ENCODE results near the gene FAM228B. TPM values are rescaled to one million over a fixed set of nuclear protein-coding genes. Genes with fewer than 3 reads are reported as not detected.
"Not testable (repeated sequence)": the region's sequence is repeated elsewhere in the genome, so short reads cannot be mapped to it uniquely, and the experiment has no call there.

The FAM228B gene
- polyA plus RNA-seq, 1 donor (not counting 4 experiments of a cell fraction or from before 2014, with no cell fraction given): 2.0 TPM

- Histone ChIP-seq H3K4me3 (ENCODE audit: control insufficient read depth in 2 of 3, extremely low read depth in 1 of 3, insufficient read depth in 2 of 3, low read depth in 1 of 3, low read length in 3 of 3) (no peak overlapping the region), H3K9ac (ENCODE audit: control insufficient read depth, extremely low read depth, insufficient read depth, low read length) (no peak overlapping the region), H2AFZ (ENCODE audit: control insufficient read depth, low read length) (no peak overlapping the region), H3K9me1 (ENCODE audit: control insufficient read depth, extremely low read depth, insufficient read depth, low read length) (no peaks in the 10 kb centered on the region), H3K36me3 (ENCODE audit: control insufficient read depth in 2 of 2, extremely low read depth in 1 of 2, insufficient read depth in 2 of 2, low read length in 2 of 2) (no peaks in the 10 kb centered on the region), H3K27me3 (ENCODE audit: control insufficient read depth, extremely low read depth, insufficient read depth, low read length) (peaks cover 14% of the 10 kb centered on the region), H3K4me1 (ENCODE audit: control insufficient read depth, extremely low read depth, insufficient read depth, low read length) (peaks cover 2% of the 10 kb centered on the region), H3K4me2 (ENCODE audit: control insufficient read depth, extremely low read depth, insufficient read depth, low read depth, low read length) (no peak overlapping the region), H4K20me1 (ENCODE audit: control insufficient read depth, extremely low read depth, insufficient read depth, low read length) (no peaks in the 10 kb centered on the region), H3K27ac (ENCODE audit: control insufficient read depth, insufficient read depth, low read length) (no peak overlapping the region), H3K9me3 (ENCODE audit: control insufficient read depth, low read depth, low read length) (no peaks in the 10 kb centered on the region), H3K79me2 (ENCODE audit: control insufficient read depth, insufficient read depth, low read length) (no peaks in the 10 kb centered on the region)
- no peak for DNase-seq (ENCODE audit: low read depth, low spot score)
- no peak for TF ChIP-seq EZH2 (IDR thresholded peaks at IDR 0.05; ENCODE audit: low read length)
- TF ChIP-seq CTCF (optimal IDR thresholded peaks at IDR 0.05 in 1 of 3, IDR thresholded peaks at IDR 0.05 in 1 of 3, conservative IDR thresholded peaks at IDR 0.05 in 1 of 3; ENCODE audit: extremely low read depth in 1 of 3, insufficient read depth in 2 of 3, low read length in 3 of 3): no peak
- FAIRE-seq: no peak
- dilution Hi-C loops (cut with MboI; ENCODE audit: extremely low pct_ligation_motif_present, low sequenced_read_pairs): no loop called here
These were observed 68.6 kb downstream of the FAM228B start for GRCh38 chr2:24191848-24192247.

- H3K79me2 ChIP-seq (ENCODE audit: control insufficient read depth, insufficient read depth, low read length); dilution Hi-C loops (cut with MboI; ENCODE audit: extremely low pct_ligation_motif_present, low sequenced_read_pairs): not testable (repeated sequence)
These were observed 73.9 kb downstream of the FAM228B start for GRCh38 chr2:24197213-24197612.

GRCh38 chr2:24199968-24200590, 76.8 kb downstream of the FAM228B start:
- Histone ChIP-seq H3K9me3 (ENCODE audit: control insufficient read depth, low read depth, low read length) (no peaks in the 10 kb centered on the region), H3K4me2 (ENCODE audit: control insufficient read depth, extremely low read depth, insufficient read depth, low read depth, low read length) (no peak overlapping the region), H2AFZ (ENCODE audit: control insufficient read depth, low read length) (no peak overlapping the region), H4K20me1 (ENCODE audit: control insufficient read depth, extremely low read depth, insufficient read depth, low read length) (no peaks in the 10 kb centered on the region), H3K27me3 (ENCODE audit: control insufficient read depth, extremely low read depth, insufficient read depth, low read length) (no peaks in the 10 kb centered on the region), H3K9ac (ENCODE audit: control insufficient read depth, extremely low read depth, insufficient read depth, low read length) (no peak overlapping the region), H3K4me1 (ENCODE audit: control insufficient read depth, extremely low read depth, insufficient read depth, low read length) (no peaks in the 10 kb centered on the region), H3K9me1 (ENCODE audit: control insufficient read depth, extremely low read depth, insufficient read depth, low read length) (no peaks in the 10 kb centered on the region), H3K4me3 (ENCODE audit: control insufficient read depth in 2 of 3, extremely low read depth in 1 of 3, insufficient read depth in 2 of 3, low read depth in 1 of 3, low read length in 3 of 3) (no peak overlapping the region), H3K36me3 (ENCODE audit: control insufficient read depth in 2 of 2, extremely low read depth in 1 of 2, insufficient read depth in 2 of 2, low read length in 2 of 2) (peaks cover 2 to 9% of the 10 kb centered on the region in 2 experiments), H3K27ac (ENCODE audit: control insufficient read depth, insufficient read depth, low read length) (no peak overlapping the region), H3K79me2 (ENCODE audit: control insufficient read depth, insufficient read depth, low read length) (no peaks in the 10 kb centered on the region)
- TF ChIP-seq EZH2 (IDR thresholded peaks at IDR 0.05; ENCODE audit: low read length) (no peak), CTCF (optimal IDR thresholded peaks at IDR 0.05 in 1 of 3, IDR thresholded peaks at IDR 0.05 in 1 of 3, conservative IDR thresholded peaks at IDR 0.05 in 1 of 3; ENCODE audit: extremely low read depth in 1 of 3, insufficient read depth in 2 of 3, low read length in 3 of 3) (no peak)
- dilution Hi-C loops (cut with MboI; ENCODE audit: extremely low pct_ligation_motif_present, low sequenced_read_pairs): no loop called here
- FAIRE-seq (no peak), DNase-seq (ENCODE audit: low read depth, low spot score) (no peak)

More at GRCh38 chr2:24197213-24197612, 73.9 kb downstream of the FAM228B start:
- not testable (repeated sequence) for H3K9me3 ChIP-seq (ENCODE audit: control insufficient read depth, low read depth, low read length); H2AFZ ChIP-seq (ENCODE audit: control insufficient read depth, low read length); H3K4me2 ChIP-seq (ENCODE audit: control insufficient read depth, extremely low read depth, insufficient read depth, low read depth, low read length); DNase-seq (ENCODE audit: low read depth, low spot score); H3K9me1 ChIP-seq (ENCODE audit: control insufficient read depth, extremely low read depth, insufficient read depth, low read length); H3K27me3 ChIP-seq (ENCODE audit: control insufficient read depth, extremely low read depth, insufficient read depth, low read length); H3K4me1 ChIP-seq (ENCODE audit: control insufficient read depth, extremely low read depth, insufficient read depth, low read length); H3K9ac ChIP-seq (ENCODE audit: control insufficient read depth, extremely low read depth, insufficient read depth, low read length); H3K4me3 ChIP-seq (ENCODE audit: control insufficient read depth in 2 of 3, extremely low read depth in 1 of 3, insufficient read depth in 2 of 3, low read depth in 1 of 3, low read length in 3 of 3); H3K27ac ChIP-seq (ENCODE audit: control insufficient read depth, insufficient read depth, low read length); H3K36me3 ChIP-seq (ENCODE audit: control insufficient read depth in 2 of 2, extremely low read depth in 1 of 2, insufficient read depth in 2 of 2, low read length in 2 of 2); FAIRE-seq; H4K20me1 ChIP-seq (ENCODE audit: control insufficient read depth, extremely low read depth, insufficient read depth, low read length)

All from keratinocyte (primary cell).